NCI-H2171 (cell line): ENCODE results near the gene RNF5.
"Not testable (repeated sequence)": the region's sequence is repeated elsewhere in the genome, so short reads cannot be mapped to it uniquely, and the experiment has no call there.

Experiments used
- DNase-seq: peaks from one replicate; lab custom pipeline; 2025; lab: John Stamatoyannopoulos, UW

The RNF5 gene

GRCh38 chr6:32210191-32210601 lies 32.0 kb downstream of the RNF5 start:
- no peak for DNase-seq

GRCh38 chr6:32211432-32211831 lies 33.2 kb downstream of the RNF5 start:
- not testable (repeated sequence) for DNase-seq

GRCh38 chr6:32212076-32212760 lies 34.0 kb downstream of the RNF5 start:
- DNase-seq: no peak

GRCh38 chr6:32213649-32214048 lies 35.4 kb downstream of the RNF5 start:
- DNase-seq: no peak

GRCh38 chr6:32214126-32214525 lies 35.9 kb downstream of the RNF5 start:
- no peak for DNase-seq

GRCh38 chr6:32215617-32216016 lies 37.4 kb downstream of the RNF5 start:
- no peak for DNase-seq

- DNase-seq: no peak
Observed at GRCh38 chr6:32216285-32216684, 38.1 kb downstream of the RNF5 start.

- no peak for DNase-seq
Observed at GRCh38 chr6:32216998-32217397, 38.8 kb downstream of the RNF5 start.

- no peak for DNase-seq
Observed at GRCh38 chr6:32218167-32218566, 40.0 kb downstream of the RNF5 start.

GRCh38 chr6:32220021-32220420 lies 41.8 kb downstream of the RNF5 start:
- DNase-seq: no peak

GRCh38 chr6:32222333-32223230 lies 44.4 kb downstream of the RNF5 start:
- no peak for DNase-seq

- DNase-seq: no peak
Observed at GRCh38 chr6:32223258-32224235, 45.3 kb downstream of the RNF5 start, which contains the start of gene NOTCH4. Gene NOTCH4 (minus strand): TSS chr6:32224067. CDS start chr6:32223928, 139 bp downstream.

GRCh38 chr6:32224696-32225095 lies 46.5 kb downstream of the RNF5 start:
- no peak for DNase-seq

GRCh38 chr6:32226434-32226833 lies 48.2 kb downstream of the RNF5 start:
- no peak for DNase-seq
